ENCODE data around the gene CCDC177.
A peak's percentile ranks its signal among the peaks of the same experiment; 100 is the strongest.

CCDC177 gene

GRCh38 chr14:69567563-69567962 is 7.1 kb downstream of the CCDC177 start:
- no peak for DNase-seq (ENCODE audit: low read depth in 2 of 2)

- DNase-seq (ENCODE audit: low read depth in 2 of 2), result no peak
These were observed 12.8 kb downstream of the CCDC177 start for GRCh38 chr14:69561893-69562292.

GRCh38 chr14:69560826-69561225 is 13.8 kb downstream of the CCDC177 start:
- no peak for DNase-seq (ENCODE audit: low read depth in 2 of 2)

- no peak for DNase-seq (ENCODE audit: low read depth in 2 of 2)
These were observed 15.1 kb downstream of the CCDC177 start for GRCh38 chr14:69559581-69560011.

GRCh38 chr14:69558774-69559173 is 15.9 kb downstream of the CCDC177 start:
- no peak for DNase-seq (ENCODE audit: low read depth in 2 of 2)

GRCh38 chr14:69554500-69554899 is 20.2 kb downstream of the CCDC177 start:
- DNase-seq (ENCODE audit: low read depth in 2 of 2), result no peak

GRCh38 chr14:69553252-69553651 is 21.4 kb downstream of the CCDC177 start:
- no peak for DNase-seq (ENCODE audit: low read depth in 2 of 2)

GRCh38 chr14:69551511-69551910 is 23.2 kb downstream of the CCDC177 start:
- no peak for DNase-seq (ENCODE audit: low read depth in 2 of 2)

- no peak for DNase-seq (ENCODE audit: low read depth in 2 of 2)
These were observed 26.1 kb downstream of the CCDC177 start for GRCh38 chr14:69548566-69548965.

- no peak for DNase-seq (ENCODE audit: low read depth in 2 of 2)
These were observed 26.8 kb downstream of the CCDC177 start for GRCh38 chr14:69547701-69548348.

- peak; percentile 2 to 7 for DNase-seq (ENCODE audit: low read depth in 2 of 2)
These were observed 31.1 kb downstream of the CCDC177 start for GRCh38 chr14:69543341-69544115.

- no peak for DNase-seq (ENCODE audit: low read depth in 2 of 2)
These were observed 32.4 kb downstream of the CCDC177 start for GRCh38 chr14:69542311-69542710.

GRCh38 chr14:69540654-69541335 is 33.9 kb downstream of the CCDC177 start:
- no peak for DNase-seq (ENCODE audit: low read depth in 2 of 2)

- no peak for DNase-seq (ENCODE audit: low read depth in 2 of 2)
These were observed 34.9 kb downstream of the CCDC177 start for GRCh38 chr14:69539631-69540410.

GRCh38 chr14:69538766-69539165 is 35.9 kb downstream of the CCDC177 start:
- no peak for DNase-seq (ENCODE audit: low read depth in 2 of 2)

- DNase-seq (ENCODE audit: low read depth in 2 of 2), result no peak
These were observed 36.8 kb downstream of the CCDC177 start for GRCh38 chr14:69537900-69538299.

GRCh38 chr14:69536971-69537370 is 37.7 kb downstream of the CCDC177 start:
- no peak for DNase-seq (ENCODE audit: low read depth in 2 of 2)

GRCh38 chr14:69535230-69535848 is 39.3 kb downstream of the CCDC177 start:
- DNase-seq (ENCODE audit: low read depth in 2 of 2), result no peak

- DNase-seq (ENCODE audit: low read depth in 2 of 2), result no peak
These were observed 41.9 kb downstream of the CCDC177 start for GRCh38 chr14:69532561-69533340.

GRCh38 chr14:69531135-69531534 is 43.5 kb downstream of the CCDC177 start:
- DNase-seq (ENCODE audit: low read depth in 2 of 2), result no peak

- DNase-seq (ENCODE audit: low read depth in 2 of 2), result no peak
These were observed 44.6 kb downstream of the CCDC177 start for GRCh38 chr14:69530095-69530494.

All from stimulated activated CD8-positive, alpha-beta memory T cell treated with anti-CD3 and anti-CD28 coated beads, Interleukin-7, amount 100 ng/mL, for 4 hours (primary cell).